Type B pancreatic cell (in vitro differentiated cells): Measurements from ENCODE around the gene DNAH10. TPM values are rescaled to one million over a fixed set of nuclear protein-coding genes. Genes with fewer than 3 reads are reported as not detected.
A peak's percentile ranks its signal among the peaks of the same experiment; 100 is the strongest.

Experiments
- DNase-seq: peaks from one replicate; pipeline ENCODE4 v3.0.0; 2021; ENCODE audit warnings: mixed read lengths; ENCODE audit not compliant: unreplicated experiment; ENCODE audit errors: extremely low spot score
- H3K27ac Mint-ChIP-seq: 2 replicates; pipeline ENCODE4 v1.8.0; 2021; ENCODE audit warnings: mild to moderate bottlenecking, mixed read lengths
- H3K27me3 Mint-ChIP-seq: 2 replicates; pipeline ENCODE4 v1.8.0; 2021; ENCODE audit warnings: mixed read lengths
- H3K36me3 Mint-ChIP-seq: 2 replicates; pipeline ENCODE4 v1.8.0; 2021; ENCODE audit warnings: mixed read lengths
- H3K4me1 Mint-ChIP-seq: one replicate; pipeline ENCODE4 v1.8.0; 2021; ENCODE audit warnings: mixed read lengths; ENCODE audit not compliant: unreplicated experiment
- H3K4me3 Mint-ChIP-seq: 2 replicates; pipeline ENCODE4 v1.8.0; 2021; ENCODE audit warnings: mild to moderate bottlenecking, mixed read lengths
- H3K9me3 Mint-ChIP-seq: 2 replicates; pipeline ENCODE4 v1.8.0; 2021; ENCODE audit warnings: mixed read lengths
- total RNA-seq: library from RNA; stranded (reverse); gene quantifications from 2 replicates; pipeline ENCODE4 v1.2.1, GENCODE V29; 2021; ENCODE audit warnings: low replicate concordance
- TF ChIP-seq, protein P1 (sequence below): fragments of 200-600 bp; sonication (generic); conservative IDR thresholded peaks from 2 replicates; pipeline ENCODE4 v1.5.0; 2021; ENCODE audit warnings: antibody characterized with exemption, mild to moderate bottlenecking

The DNAH10 gene
- total RNA-seq, 1 donor from 2014 or later = 0.56 TPM

GRCh38 chr12:123912415-123913380 is 150.6 kb downstream of the DNAH10 start:
- Mint-ChIP-seq H3K9me3 (no peaks in the 10 kb centered on the region), H3K36me3 (no peaks in the 10 kb centered on the region), H3K4me3 (peak overlapping the region; percentile 69), H3K27ac (peak overlapping the region; percentile 87), H3K27me3 (peaks cover 23% of the 10 kb centered on the region), H3K4me1 (peaks cover 12% of the 10 kb centered on the region)
- DNase-seq = no peak
- TF ChIP-seq, protein P1, sequence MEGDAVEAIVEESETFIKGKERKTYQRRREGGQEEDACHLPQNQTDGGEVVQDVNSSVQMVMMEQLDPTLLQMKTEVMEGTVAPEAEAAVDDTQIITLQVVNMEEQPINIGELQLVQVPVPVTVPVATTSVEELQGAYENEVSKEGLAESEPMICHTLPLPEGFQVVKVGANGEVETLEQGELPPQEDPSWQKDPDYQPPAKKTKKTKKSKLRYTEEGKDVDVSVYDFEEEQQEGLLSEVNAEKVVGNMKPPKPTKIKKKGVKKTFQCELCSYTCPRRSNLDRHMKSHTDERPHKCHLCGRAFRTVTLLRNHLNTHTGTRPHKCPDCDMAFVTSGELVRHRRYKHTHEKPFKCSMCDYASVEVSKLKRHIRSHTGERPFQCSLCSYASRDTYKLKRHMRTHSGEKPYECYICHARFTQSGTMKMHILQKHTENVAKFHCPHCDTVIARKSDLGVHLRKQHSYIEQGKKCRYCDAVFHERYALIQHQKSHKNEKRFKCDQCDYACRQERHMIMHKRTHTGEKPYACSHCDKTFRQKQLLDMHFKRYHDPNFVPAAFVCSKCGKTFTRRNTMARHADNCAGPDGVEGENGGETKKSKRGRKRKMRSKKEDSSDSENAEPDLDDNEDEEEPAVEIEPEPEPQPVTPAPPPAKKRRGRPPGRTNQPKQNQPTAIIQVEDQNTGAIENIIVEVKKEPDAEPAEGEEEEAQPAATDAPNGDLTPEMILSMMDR = no peak

- Mint-ChIP-seq H3K9me3 (no peaks in the 10 kb centered on the region), H3K4me1 (peaks cover 9% of the 10 kb centered on the region), H3K4me3 (no peak overlapping the region), H3K27ac (no peak overlapping the region), H3K27me3 (peaks cover 23% of the 10 kb centered on the region), H3K36me3 (no peaks in the 10 kb centered on the region)
- TF ChIP-seq, protein P1 = no peak
- no peak for DNase-seq
Observed at GRCh38 chr12:123914726-123915333, 152.7 kb downstream of the DNAH10 start.

DNA sequence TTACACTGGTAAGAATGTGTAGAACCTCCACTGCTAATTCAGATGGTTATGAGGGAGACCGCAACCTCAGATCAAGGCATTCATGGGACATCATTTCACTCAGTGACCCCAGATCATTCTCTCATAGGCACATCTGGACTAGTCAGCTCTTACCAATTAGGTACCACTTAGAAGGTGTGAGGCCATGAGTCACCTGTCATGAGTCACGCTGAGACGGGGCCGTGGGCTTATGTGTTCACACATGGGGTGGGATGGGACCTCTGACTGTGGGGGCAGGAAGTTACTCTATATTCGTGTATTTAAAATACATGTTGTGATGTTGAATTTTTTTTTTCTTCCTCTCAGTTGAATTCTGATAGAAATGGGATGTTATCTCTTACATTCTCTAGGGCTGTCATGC is 154.6 kb downstream of the DNAH10 start:
- Mint-ChIP-seq H3K27ac (no peak overlapping the region), H3K4me3 (no peak overlapping the region), H3K9me3 (no peaks in the 10 kb centered on the region), H3K27me3 (peaks cover 12% of the 10 kb centered on the region), H3K36me3 (no peaks in the 10 kb centered on the region), H3K4me1 (peaks cover 8% of the 10 kb centered on the region)
- TF ChIP-seq, protein P1 = no peak
- no peak for DNase-seq

- Mint-ChIP-seq H3K9me3 (no peaks in the 10 kb centered on the region), H3K27me3 (peaks cover 11% of the 10 kb centered on the region), H3K4me3 (no peak overlapping the region), H3K4me1 (peaks cover 8% of the 10 kb centered on the region), H3K27ac (no peak overlapping the region), H3K36me3 (no peaks in the 10 kb centered on the region)
- DNase-seq = no peak
- TF ChIP-seq, protein P1 = no peak
Observed at GRCh38 chr12:123917337-123917850, 155.3 kb downstream of the DNAH10 start.

DNA sequence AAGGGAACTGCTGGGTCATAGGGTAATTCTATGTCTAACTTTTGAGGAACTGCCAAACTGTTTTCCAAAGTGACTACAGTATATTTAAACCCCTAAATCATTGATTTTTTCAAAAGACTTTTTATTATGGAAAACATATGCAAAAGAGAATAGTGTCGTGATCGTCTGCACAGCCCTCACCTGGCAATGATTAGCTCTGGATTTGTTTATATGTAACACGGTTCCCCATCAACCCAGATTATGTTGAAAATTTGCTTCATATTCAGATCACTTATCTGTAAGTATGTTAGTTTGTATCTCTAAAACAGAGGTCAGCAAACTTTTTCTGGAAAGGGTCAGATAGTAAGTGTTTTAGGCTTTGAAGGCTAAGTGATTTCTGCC is 157.9 kb downstream of the DNAH10 start:
- TF ChIP-seq, protein P1 = no peak
- no peak overlapping the region for H3K27ac Mint-ChIP-seq
- H3K9me3 Mint-ChIP-seq = no peaks in the 10 kb centered on the region
- no peak for DNase-seq
- H3K4me1 Mint-ChIP-seq = peaks cover 8% of the 10 kb centered on the region
- no peak overlapping the region for H3K4me3 Mint-ChIP-seq
- H3K36me3 Mint-ChIP-seq = no peaks in the 10 kb centered on the region
- peaks cover 8% of the 10 kb centered on the region for H3K27me3 Mint-ChIP-seq
